Activated CD4-positive, alpha-beta T cell treated with anti-CD3 and anti-CD28 coated beads, Interleukin-2, amount 10 ng/mL, durations not matched to agents 24 days and 14 days (primary cell): ENCODE data around the gene COL18A1. TPM values are rescaled to one million over a fixed set of nuclear protein-coding genes. Genes with fewer than 3 reads are reported as not detected.
"Not testable (repeated sequence)": the region's sequence is repeated elsewhere in the genome, so short reads cannot be mapped to it uniquely, and the experiment has no call there.

Source experiments
- DNase-seq: peaks from one replicate; pipeline ENCODE4 v3.0.0; 2022
- H3K27ac Mint-ChIP-seq: one replicate; pipeline ENCODE4 v1.8.0; 2022; ENCODE audit warnings: mild to moderate bottlenecking, mixed read lengths
- H3K27me3 Mint-ChIP-seq: one replicate; pipeline ENCODE4 v1.8.0; 2022; ENCODE audit warnings: mixed read lengths
- H3K36me3 Mint-ChIP-seq: one replicate; pipeline ENCODE4 v1.8.0; 2022; ENCODE audit warnings: low read depth, mild to moderate bottlenecking, mixed read lengths
- H3K4me1 Mint-ChIP-seq: one replicate; pipeline ENCODE4 v1.8.0; 2021; ENCODE audit warnings: mixed read lengths
- H3K4me3 Mint-ChIP-seq: one replicate; pipeline ENCODE4 v1.8.0; 2022; ENCODE audit warnings: mild to moderate bottlenecking, moderate library complexity, mixed read lengths
- H3K9me3 Mint-ChIP-seq: one replicate; pipeline ENCODE4 v1.8.0; 2021; ENCODE audit warnings: mixed read lengths
- intact Hi-C: fragments of 100-400 bp; cut with micrococcal nuclease; formaldehyde crosslinking; loops from one replicate; pipeline ENCODE4 v1.15.1; 2023
- total RNA-seq: library from RNA; stranded (reverse); gene quantifications from 2 replicates; pipeline ENCODE4 v1.2.3, GENCODE V29; 2022

COL18A1 gene
- total RNA-seq, 1 donor from 2014 or later = 3.2 TPM

DNA sequence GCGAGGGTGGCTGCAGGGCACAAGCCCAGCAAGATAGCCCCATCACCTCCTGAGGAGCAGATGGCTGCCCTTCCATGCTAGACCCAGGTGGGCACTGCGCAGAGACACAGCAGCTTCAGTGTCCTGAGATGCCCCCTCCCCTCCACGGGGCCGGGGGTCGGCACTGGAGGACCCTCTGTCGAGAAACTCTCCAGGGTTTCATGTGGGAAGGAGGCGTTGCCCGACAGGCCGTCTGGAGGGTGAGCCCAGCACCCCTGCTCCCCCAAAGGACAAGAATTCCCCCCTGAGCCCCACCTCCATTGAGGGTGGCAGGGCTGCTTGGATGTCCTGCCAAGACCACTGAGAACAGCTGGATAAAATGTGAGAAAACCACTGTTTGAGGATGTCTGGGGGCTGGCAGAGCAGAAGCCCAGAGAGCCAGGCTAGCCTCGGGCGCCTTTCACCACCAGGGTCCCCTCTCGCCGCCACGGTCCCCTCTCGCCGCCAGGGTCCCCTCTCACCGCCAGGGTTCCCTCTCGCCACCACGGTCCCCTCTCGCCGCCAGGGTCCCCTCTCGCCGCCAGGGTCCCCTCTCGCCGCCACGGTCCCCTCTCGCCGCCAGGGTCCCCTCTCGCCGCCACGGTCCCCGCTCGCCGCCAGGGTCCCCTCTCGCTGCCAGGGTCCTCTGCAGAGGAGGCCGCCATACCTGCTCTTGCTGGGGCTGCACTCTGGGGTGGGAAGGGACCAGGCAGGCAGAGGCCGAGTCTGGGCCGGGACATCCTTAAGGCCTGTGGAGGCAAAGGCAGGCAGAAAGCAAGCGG lies 93.1 kb downstream of the COL18A1 start:
- peaks cover 5% of the 10 kb centered on the region for H3K36me3 Mint-ChIP-seq
- no peak for DNase-seq
- no peak overlapping the region for H3K4me3 Mint-ChIP-seq
- no peaks in the 10 kb centered on the region for H3K27me3 Mint-ChIP-seq
- H3K4me1 Mint-ChIP-seq = peaks cover 5% of the 10 kb centered on the region
- H3K27ac Mint-ChIP-seq = no peak overlapping the region
- intact Hi-C loops = no loop called here
- H3K9me3 Mint-ChIP-seq = peaks cover 11% of the 10 kb centered on the region

DNA sequence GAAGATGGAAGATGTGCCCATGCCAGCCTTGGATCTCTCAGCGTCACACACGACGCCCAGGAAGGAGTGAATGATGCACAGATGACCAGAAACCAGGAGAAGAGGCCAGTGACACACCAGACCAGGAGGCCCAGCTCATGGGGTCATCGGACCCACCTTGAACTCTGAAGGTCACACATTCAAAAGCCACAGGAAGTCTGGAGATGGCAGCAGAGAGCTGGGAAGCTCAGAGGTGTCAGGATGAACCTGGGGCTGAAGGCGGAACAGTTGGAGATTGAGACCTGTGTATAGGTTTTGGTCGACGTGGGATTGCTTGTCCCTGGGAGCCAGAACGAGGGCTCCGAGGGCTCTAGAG lies 93.7 kb downstream of the COL18A1 start:
- Mint-ChIP-seq H3K4me1 (peaks cover 5% of the 10 kb centered on the region), H3K27ac (no peak overlapping the region), H3K27me3 (no peaks in the 10 kb centered on the region), H3K36me3 (peaks cover 5% of the 10 kb centered on the region), H3K4me3 (no peak overlapping the region), H3K9me3 (peaks cover 11% of the 10 kb centered on the region)
- DNase-seq = no peak
- intact Hi-C loops = no loop called here

DNA sequence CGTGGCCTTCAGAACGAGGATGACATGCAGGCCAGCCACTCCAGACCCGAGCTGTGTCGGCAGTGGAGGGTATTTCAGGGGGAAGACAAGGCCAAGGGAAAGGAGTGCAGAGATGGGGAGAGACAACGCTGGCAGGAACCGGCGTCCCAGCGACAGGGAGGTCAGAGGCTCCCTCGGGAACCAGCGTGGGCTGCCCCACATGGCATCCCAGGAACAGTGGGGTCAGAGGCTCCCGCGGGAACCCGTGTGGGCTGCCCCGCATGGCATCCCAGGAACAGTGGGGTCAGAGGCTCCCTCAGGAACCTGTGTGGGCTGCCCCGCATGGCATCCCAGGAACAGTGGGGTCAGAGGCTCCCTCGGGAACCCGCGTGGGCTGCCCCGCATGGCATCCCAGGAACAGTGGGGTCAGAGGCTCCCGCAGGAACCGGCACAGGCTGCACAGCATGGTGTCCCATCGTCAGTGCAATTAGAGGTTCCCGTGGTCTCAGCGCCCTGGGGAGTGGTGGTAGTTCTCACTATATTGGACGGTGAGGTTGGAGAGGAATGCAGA lies 94.3 kb downstream of the COL18A1 start:
- Mint-ChIP-seq H3K36me3 (peaks cover 5% of the 10 kb centered on the region), H3K4me1 (peaks cover 5% of the 10 kb centered on the region), H3K27me3 (no peaks in the 10 kb centered on the region), H3K27ac (peak overlapping the region; percentile 37), H3K4me3 (no peak overlapping the region), H3K9me3 (peaks cover 11% of the 10 kb centered on the region)
- no peak for DNase-seq
- intact Hi-C loops = no loop called here

DNA sequence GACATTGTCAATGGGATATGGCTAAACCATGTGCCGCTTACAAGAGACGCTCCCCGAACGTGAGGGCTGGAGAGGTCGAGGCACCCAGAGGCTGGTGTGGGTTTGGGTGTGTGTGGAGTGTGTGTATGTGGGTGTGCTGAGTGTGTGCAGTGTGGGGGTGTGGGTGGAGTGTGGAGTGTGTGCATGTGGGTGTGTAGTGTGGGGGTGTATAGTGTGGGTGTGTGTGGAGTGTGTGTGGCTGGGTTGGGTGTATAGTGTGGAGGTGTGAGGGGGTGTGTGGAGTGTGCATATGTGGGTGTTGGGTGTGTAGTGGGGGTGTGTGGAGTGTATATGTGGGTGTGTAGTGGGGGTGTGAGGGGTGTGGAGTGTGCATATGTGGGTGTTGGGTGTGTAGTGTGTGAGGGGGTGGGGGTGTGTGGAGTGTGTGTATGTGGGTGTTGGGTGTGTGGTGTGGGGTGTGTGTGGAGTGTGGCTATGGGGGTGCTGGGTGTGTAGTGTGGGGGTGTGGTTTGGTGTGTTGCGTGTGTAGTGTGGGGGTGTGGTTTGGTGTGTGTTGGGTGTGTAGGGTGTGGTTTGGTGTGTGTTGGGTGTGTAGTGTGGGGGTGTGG lies 95.1 kb downstream of the COL18A1 start:
- H3K27ac Mint-ChIP-seq = peak overlapping the region; percentile 60
- H3K4me1 Mint-ChIP-seq = peaks cover 5% of the 10 kb centered on the region
- H3K9me3 Mint-ChIP-seq = peaks cover 11% of the 10 kb centered on the region
- H3K27me3 Mint-ChIP-seq = no peaks in the 10 kb centered on the region
- H3K4me3 Mint-ChIP-seq = no peak overlapping the region
- intact Hi-C loops = no loop called here
- DNase-seq = no peak
- H3K36me3 Mint-ChIP-seq = peaks cover 5% of the 10 kb centered on the region

DNA sequence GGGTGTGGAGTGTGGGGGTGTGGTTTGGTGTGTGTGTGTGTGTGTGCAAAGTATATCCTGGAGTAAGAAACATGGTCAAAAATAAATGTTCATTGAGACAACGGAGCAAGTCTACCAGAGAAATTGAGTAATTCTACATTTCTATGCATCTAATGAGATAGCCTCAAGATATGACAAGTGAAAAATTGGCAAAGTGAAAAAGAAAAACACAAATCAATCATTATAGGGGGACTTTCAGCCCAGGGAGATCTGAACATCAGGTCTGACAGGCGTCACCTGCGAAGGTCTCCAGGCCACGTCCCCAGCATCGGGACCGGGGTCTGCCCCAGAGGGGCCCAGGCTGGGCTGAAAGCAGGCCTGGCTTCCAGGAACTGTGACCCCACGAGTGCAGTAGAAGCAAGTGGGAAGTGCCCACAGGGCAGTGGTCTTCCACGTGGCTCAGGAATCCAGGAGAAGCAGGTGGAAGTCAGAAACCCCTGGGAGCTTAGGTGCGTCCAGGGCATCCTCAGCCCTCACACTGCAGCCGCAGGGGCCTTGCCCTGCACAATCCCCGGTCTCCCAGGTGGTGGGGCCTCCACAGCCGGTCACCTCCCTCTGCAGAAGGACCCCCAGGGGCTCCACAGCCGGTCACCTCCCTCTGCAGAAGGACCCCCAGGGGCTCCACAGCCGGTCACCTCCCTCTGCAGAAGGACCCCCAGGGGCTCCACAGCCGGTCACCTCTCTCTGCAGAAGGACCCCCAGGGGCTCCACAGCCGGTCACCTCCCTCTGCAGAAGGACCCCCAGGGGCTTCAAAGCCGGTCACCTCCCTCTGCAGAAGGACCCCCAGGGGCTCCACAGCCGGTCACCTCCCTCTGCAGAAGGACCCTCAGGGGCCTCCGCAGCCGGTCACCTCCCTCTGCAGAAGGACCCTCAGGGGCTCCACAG lies 96.4 kb downstream of the COL18A1 start:
- H3K27me3 Mint-ChIP-seq, H3K36me3 Mint-ChIP-seq, H3K27ac Mint-ChIP-seq, intact Hi-C loops, H3K4me3 Mint-ChIP-seq, DNase-seq, H3K4me1 Mint-ChIP-seq: not testable (repeated sequence)
- peaks cover 11% of the 10 kb centered on the region for H3K9me3 Mint-ChIP-seq

DNA sequence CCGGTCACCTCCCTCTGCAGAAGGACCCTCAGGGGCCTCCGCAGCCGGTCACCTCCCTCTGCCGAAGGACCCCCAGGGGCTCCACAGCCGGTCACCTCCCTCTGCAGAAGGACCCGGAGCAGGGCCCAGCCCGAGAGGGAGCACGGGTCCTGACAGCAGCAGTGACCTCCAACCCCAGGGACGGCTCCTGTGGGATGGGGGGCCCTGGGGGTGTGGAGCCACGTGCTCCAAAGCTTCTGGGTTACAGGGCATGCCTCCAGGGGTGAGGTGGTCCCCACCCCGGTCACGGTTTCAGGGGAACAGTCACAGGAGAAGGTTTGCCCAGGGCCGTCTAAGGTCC lies 97.0 kb downstream of the COL18A1 start:
- H3K4me1 Mint-ChIP-seq = peaks cover 5% of the 10 kb centered on the region

DNA sequence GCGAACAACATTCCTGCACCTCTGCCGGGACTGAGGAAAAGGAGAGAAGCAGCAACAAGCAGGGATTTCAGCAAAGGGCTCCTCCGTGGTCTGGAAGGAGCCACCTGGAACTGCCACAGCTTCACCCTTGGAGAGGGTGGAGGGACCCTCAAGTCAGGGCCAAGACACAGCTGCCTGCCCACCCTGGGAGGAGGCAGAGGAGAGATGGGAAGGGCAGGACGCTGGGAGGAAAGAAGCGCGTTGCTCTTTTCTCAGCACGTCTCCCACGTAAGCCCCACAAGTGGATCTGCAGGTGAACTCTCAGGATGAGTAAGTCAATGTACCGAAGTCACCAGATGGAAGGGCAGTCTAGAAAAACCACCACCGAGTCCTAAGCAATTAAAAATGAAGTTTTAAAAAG lies 97.6 kb downstream of the COL18A1 start:
- Mint-ChIP-seq H3K27ac (no peak overlapping the region), H3K4me1 (peaks cover 5% of the 10 kb centered on the region), H3K9me3 (peaks cover 11% of the 10 kb centered on the region), H3K36me3 (peaks cover 5% of the 10 kb centered on the region), H3K27me3 (no peaks in the 10 kb centered on the region), H3K4me3 (no peak overlapping the region)
- intact Hi-C loops = no loop called here
- DNase-seq = no peak

More for the DNA sequence above, 97.0 kb downstream of the COL18A1 start:
- Mint-ChIP-seq H3K27me3 (no peaks in the 10 kb centered on the region), H3K27ac (no peak overlapping the region), H3K9me3 (peaks cover 11% of the 10 kb centered on the region), H3K4me3 (no peak overlapping the region), H3K36me3 (peaks cover 5% of the 10 kb centered on the region)
- no peak for DNase-seq
- intact Hi-C loops = no loop called here

DNA sequence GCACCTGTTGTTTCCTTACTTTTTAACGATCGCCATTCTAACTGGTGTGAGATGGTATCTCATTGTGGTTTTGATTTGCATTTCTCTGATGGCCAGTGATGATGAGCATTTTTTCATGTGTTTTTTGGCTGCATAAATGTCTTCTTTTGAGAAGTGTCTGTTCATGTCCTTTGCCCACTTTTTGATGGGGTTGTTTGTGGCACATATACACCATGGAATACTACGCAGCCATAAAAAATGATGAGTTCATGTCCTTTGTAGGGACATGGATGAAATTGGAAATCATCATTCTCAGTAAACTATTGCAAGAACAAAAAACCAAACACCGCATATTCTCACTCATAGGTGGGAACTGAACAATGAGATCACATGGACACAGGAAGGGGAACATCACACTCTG lies 98.3 kb downstream of the COL18A1 start:
- H3K27ac Mint-ChIP-seq, H3K4me1 Mint-ChIP-seq, H3K36me3 Mint-ChIP-seq, H3K27me3 Mint-ChIP-seq, intact Hi-C loops, H3K4me3 Mint-ChIP-seq, DNase-seq: not testable (repeated sequence)
- H3K9me3 Mint-ChIP-seq = peaks cover 11% of the 10 kb centered on the region

DNA sequence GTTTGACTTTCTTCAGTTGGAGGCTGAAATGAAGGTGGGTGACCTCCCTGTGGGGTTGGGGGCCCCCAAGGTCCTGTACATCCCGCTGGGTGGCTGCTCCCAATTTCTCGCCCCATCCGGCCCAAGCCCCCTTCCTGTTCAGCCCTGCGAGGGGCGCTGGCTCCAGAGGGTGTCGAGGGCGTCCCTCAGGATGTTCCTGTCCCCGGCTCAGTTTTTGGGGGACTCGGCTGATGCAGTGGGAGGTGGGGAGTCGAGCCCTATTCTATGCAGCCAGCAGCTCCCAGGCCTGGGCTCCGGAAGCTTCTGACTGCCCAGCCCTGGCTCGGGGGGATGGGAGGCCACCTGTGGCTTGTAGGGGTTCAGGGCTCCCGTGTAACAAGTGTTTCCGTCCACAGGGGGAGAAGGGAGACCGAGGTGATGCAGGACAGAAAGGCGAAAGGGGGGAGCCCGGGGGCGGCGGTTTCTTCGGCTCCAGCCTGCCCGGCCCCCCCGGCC lies 99.1 kb downstream of the COL18A1 start:
- Mint-ChIP-seq H3K27ac (no peak overlapping the region), H3K4me1 (peaks cover 9% of the 10 kb centered on the region), H3K4me3 (no peak overlapping the region), H3K9me3 (peaks cover 7% of the 10 kb centered on the region), H3K27me3 (no peaks in the 10 kb centered on the region), H3K36me3 (peaks cover 5% of the 10 kb centered on the region)
- DNase-seq = no peak
- intact Hi-C loops = no loop called here

DNA sequence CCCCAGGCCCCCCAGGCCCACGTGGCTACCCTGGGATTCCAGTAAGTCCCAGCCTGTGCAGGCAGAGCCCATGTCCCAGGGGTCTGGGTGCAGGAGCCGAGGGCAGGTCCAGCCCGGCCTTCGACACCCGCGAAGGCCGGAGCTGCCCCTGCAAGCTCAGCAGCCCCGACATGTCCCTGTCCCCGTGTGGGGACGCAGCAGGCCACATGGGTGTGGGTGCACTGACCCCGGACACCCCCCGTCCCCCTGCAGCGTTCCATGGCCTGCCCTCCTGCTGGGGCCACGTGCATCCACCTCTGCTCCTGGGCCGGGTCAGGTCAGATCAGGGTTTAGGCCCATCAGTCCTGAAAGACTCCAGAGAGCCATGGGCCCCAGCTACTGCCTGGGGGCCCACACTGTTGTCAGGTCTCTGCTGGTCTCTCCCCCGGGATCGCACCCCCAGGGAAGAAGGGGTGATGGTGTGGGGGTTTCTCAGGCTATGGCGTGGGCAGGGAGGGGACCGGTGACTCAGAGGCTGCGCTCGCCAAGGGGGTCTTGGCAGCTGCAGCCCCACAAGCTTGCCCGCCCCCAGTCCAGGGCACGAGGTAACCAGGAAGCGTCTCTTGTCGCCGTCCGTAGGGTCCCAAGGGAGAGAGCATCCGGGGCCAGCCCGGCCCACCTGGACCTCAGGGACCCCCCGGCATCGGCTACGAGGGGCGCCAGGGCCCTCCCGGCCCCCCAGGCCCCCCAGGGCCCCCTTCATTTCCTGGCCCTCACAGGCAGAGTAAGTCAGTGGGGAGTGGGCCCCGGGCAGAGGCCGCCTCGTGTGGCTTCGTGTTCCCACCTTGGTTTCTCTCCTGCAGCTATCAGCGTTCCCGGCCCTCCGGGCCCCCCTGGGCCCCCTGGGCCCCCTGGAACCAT lies 99.8 kb downstream of the COL18A1 start:
- H3K4me1 Mint-ChIP-seq = peaks cover 6% of the 10 kb centered on the region
- DNase-seq = no peak
- H3K27me3 Mint-ChIP-seq = no peaks in the 10 kb centered on the region
- peaks cover 3% of the 10 kb centered on the region for H3K36me3 Mint-ChIP-seq
- H3K4me3 Mint-ChIP-seq = no peak overlapping the region
- intact Hi-C loops = no loop called here
- H3K9me3 Mint-ChIP-seq = peaks cover 3% of the 10 kb centered on the region
- H3K27ac Mint-ChIP-seq = no peak overlapping the region

DNA sequence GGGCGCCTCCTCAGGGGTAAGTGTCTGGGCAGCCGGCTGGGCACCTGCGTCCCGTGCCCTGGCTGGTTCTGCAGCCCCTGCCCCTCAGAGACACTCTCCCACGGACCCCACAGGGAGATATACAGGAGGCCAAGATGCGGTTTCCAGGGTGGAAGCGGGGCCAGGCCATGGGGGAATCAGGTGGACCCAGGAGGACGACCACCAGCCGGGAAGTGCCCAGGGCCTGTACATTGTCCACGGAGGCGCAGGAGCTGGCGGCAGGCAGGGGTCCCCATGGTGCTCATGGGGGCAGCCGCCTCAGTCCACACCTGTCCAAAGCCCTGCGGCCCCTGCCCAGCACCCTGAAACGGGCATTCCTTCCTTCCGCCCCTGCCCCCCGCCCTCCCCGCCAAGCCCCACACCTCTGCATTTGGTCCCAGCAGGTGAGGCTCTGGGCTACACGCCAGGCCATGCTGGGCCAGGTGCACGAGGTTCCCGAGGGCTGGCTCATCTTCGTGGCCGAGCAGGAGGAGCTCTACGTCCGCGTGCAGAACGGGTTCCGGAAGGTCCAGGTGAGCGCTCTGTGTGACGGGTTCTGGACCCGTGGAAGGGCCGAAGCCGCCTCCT lies 100.6 kb downstream of the COL18A1 start:
- H3K4me3 Mint-ChIP-seq = no peak overlapping the region
- no peaks in the 10 kb centered on the region for H3K27me3 Mint-ChIP-seq
- no peaks in the 10 kb centered on the region for H3K36me3 Mint-ChIP-seq
- no peak for DNase-seq
- no peak overlapping the region for H3K27ac Mint-ChIP-seq
- intact Hi-C loops = no loop called here
- H3K9me3 Mint-ChIP-seq = no peaks in the 10 kb centered on the region
- peaks cover 4% of the 10 kb centered on the region for H3K4me1 Mint-ChIP-seq

DNA sequence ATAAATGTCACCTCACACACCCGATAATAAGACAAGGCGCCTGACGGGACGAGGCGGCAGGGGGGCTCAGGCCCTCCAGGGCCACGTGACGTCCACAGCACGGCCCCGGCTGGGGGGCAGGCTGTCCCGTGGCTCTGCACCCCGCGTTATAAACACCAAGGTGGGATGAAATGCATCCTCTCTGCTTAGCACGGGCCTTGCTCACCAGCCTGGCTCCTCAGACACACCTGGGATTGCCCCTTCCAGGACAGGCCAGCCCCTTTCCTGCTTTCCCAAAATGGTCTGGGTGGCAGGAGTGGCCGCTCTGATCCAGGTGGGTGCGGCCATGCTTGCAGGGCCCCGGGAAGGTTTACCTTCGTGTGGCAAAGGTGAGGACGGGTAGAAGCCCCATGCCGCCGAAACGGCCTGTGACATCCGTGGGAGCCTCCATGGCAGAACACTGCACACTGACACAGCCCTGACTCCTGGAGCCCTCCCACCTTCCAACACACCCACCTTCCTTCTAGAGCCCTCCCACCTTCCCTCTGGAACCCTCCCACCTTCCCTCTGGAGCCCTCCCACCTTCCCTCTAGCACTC lies 101.4 kb downstream of the COL18A1 start:
- intact Hi-C loops = no loop called here
- Mint-ChIP-seq H3K4me1 (peaks cover 4% of the 10 kb centered on the region), H3K27ac (no peak overlapping the region), H3K4me3 (no peak overlapping the region), H3K27me3 (no peaks in the 10 kb centered on the region), H3K9me3 (no peaks in the 10 kb centered on the region), H3K36me3 (no peaks in the 10 kb centered on the region)
- no peak for DNase-seq
